GM12864 (cell line): ENCODE data around the gene UCK1.

Experiments
- DNase-seq: peaks from one replicate; pipeline ENCODE4 v3.0.0-alpha.2; 2011; ENCODE audit warnings: low read depth
- H3K4me3 ChIP-seq: 2 replicates; pipeline ENCODE4 v1.5.1; 2011; ENCODE audit warnings: mild to moderate bottlenecking, low read depth, low read length, control low read depth
- CTCF ChIP-seq: IDR thresholded peaks from 2 replicates; pipeline ENCODE4 v1.5.1; 2011; ENCODE audit warnings: low read depth, mild to moderate bottlenecking, moderate library complexity, low read length, control low read depth, inconsistent platforms; ENCODE audit errors: missing control alignments

Gene UCK1

GRCh38 chr9:131511880-131512279 lies 19.2 kb downstream of the UCK1 start:
- TF ChIP-seq CTCF: no peak
- DNase-seq: no peak
- no peak overlapping the region for H3K4me3 ChIP-seq

GRCh38 chr9:131511416-131511815 lies 19.6 kb downstream of the UCK1 start:
- no peak for TF ChIP-seq CTCF
- DNase-seq: no peak

GRCh38 chr9:131505012-131505411 lies 26.1 kb downstream of the UCK1 start:
- no peak for DNase-seq
- no peak overlapping the region for H3K4me3 ChIP-seq
- TF ChIP-seq CTCF: no peak

More at GRCh38 chr9:131511416-131511815, 19.6 kb downstream of the UCK1 start:
- H3K4me3 ChIP-seq: no peak overlapping the region

GRCh38 chr9:131503626-131504465 lies 27.2 kb downstream of the UCK1 start:
- no peak for TF ChIP-seq CTCF
- DNase-seq: no peak
- peak overlapping the region; percentile 78 for H3K4me3 ChIP-seq

GRCh38 chr9:131502781-131503625 lies 28.1 kb downstream of the UCK1 start, which contains the start of gene POMT1:
TSS of gene POMT1 (plus strand) at chr9:131502918. CDS start at chr9:131504219, 1,301 bp downstream.
- TF ChIP-seq CTCF: no peak
- H3K4me3 ChIP-seq: peak within 1 kb of the TSS; percentile 78
- peak; percentile 56 for DNase-seq

- DNase-seq: no peak
- no peak overlapping the region for H3K4me3 ChIP-seq
- no peak for TF ChIP-seq CTCF
Measured at GRCh38 chr9:131500939-131501541, 30.0 kb downstream of the UCK1 start.
